ENCODE data around the gene DMXL2.
"Not testable (repeated sequence)": the region's sequence is repeated elsewhere in the genome, so short reads cannot be mapped to it uniquely, and the experiment has no call there.

DMXL2 gene

GRCh38 chr15:51622604-51623370 is at the start of gene DMXL2:
Gene DMXL2, minus strand, starts transcription at chr15:51622771. Its CDS starts 226 bp downstream, at chr15:51622545.
- peaks cover 25 to 38% of the 10 kb centered on the region in 2 donors for H3K4me1 Mint-ChIP-seq
- H3K27me3 Mint-ChIP-seq = peaks cover 17 to 31% of the 10 kb centered on the region in 2 donors
- H3K4me3 Mint-ChIP-seq = peak within 1 kb of the TSS; percentile 92 to 94
- ATAC-seq (replicated peaks) (peak; percentile 43 to 52), DNase-seq (peak; percentile 66)
- H3K9me3 Mint-ChIP-seq = no peaks in the 10 kb centered on the region
- no peaks in the 10 kb centered on the region for H3K36me3 Mint-ChIP-seq
- peak within 1 kb of the TSS; percentile 92 for H3K27ac Mint-ChIP-seq

GRCh38 chr15:51672155-51672687 is 49.6 kb upstream of the DMXL2 start:
- ATAC-seq (replicated peaks) = peak in 1 of 2 donors; percentile 41

GRCh38 chr15:51669381-51669780 is 46.8 kb upstream of the DMXL2 start:
- ATAC-seq (replicated peaks) (no peak), DNase-seq (no peak)
- no peaks in the 10 kb centered on the region for H3K9me3 Mint-ChIP-seq
- H3K36me3 Mint-ChIP-seq = no peaks in the 10 kb centered on the region
- peaks cover 7 to 20% of the 10 kb centered on the region in 2 donors for H3K27me3 Mint-ChIP-seq
- no peak overlapping the region for H3K27ac Mint-ChIP-seq
- peaks cover 5 to 11% of the 10 kb centered on the region in 2 donors for H3K4me1 Mint-ChIP-seq
- no peak overlapping the region for H3K4me3 Mint-ChIP-seq

More at GRCh38 chr15:51672155-51672687, 49.6 kb upstream of the DMXL2 start:
- peaks cover 16 to 28% of the 10 kb centered on the region in 2 donors for H3K27me3 Mint-ChIP-seq
- no peak overlapping the region for H3K27ac Mint-ChIP-seq
- H3K9me3 Mint-ChIP-seq = no peaks in the 10 kb centered on the region
- DNase-seq = no peak
- peaks cover 5 to 11% of the 10 kb centered on the region in 2 donors for H3K4me1 Mint-ChIP-seq
- no peak overlapping the region for H3K4me3 Mint-ChIP-seq
- H3K36me3 Mint-ChIP-seq = no peaks in the 10 kb centered on the region

GRCh38 chr15:51668446-51668845 is 45.9 kb upstream of the DMXL2 start:
- no peak overlapping the region for H3K27ac Mint-ChIP-seq
- DNase-seq (no peak), ATAC-seq (replicated peaks) (no peak)
- peaks cover 5 to 11% of the 10 kb centered on the region in 2 donors for H3K4me1 Mint-ChIP-seq
- H3K27me3 Mint-ChIP-seq = peaks cover 7 to 20% of the 10 kb centered on the region in 2 donors
- H3K36me3 Mint-ChIP-seq = no peaks in the 10 kb centered on the region
- H3K9me3 Mint-ChIP-seq = no peaks in the 10 kb centered on the region
- no peak overlapping the region for H3K4me3 Mint-ChIP-seq

- Mint-ChIP-seq H3K27ac (no peak overlapping the region), H3K27me3 (peaks cover 4 to 20% of the 10 kb centered on the region in 2 donors), H3K9me3 (no peaks in the 10 kb centered on the region), H3K4me3 (no peak overlapping the region), H3K4me1 (peaks cover 4 to 11% of the 10 kb centered on the region in 2 donors), H3K36me3 (no peaks in the 10 kb centered on the region)
- ATAC-seq (replicated peaks) (no peak), DNase-seq (no peak)
Observed at GRCh38 chr15:51667478-51667877, 44.9 kb upstream of the DMXL2 start.

- H3K4me1 Mint-ChIP-seq = no peaks in the 10 kb centered on the region
- no peak overlapping the region for H3K4me3 Mint-ChIP-seq
- no peaks in the 10 kb centered on the region for H3K9me3 Mint-ChIP-seq
- H3K36me3 Mint-ChIP-seq = no peaks in the 10 kb centered on the region
- H3K27ac Mint-ChIP-seq = no peak overlapping the region
- DNase-seq (no peak), ATAC-seq (replicated peaks) (no peak)
- no peaks in the 10 kb centered on the region for H3K27me3 Mint-ChIP-seq
Observed at GRCh38 chr15:51661072-51661471, 38.5 kb upstream of the DMXL2 start.

GRCh38 chr15:51658664-51659063 is 36.1 kb upstream of the DMXL2 start:
- H3K9me3 Mint-ChIP-seq = no peaks in the 10 kb centered on the region
- no peak overlapping the region for H3K27ac Mint-ChIP-seq
- no peak overlapping the region for H3K4me3 Mint-ChIP-seq
- ATAC-seq (replicated peaks) (no peak), DNase-seq (no peak)
- no peaks in the 10 kb centered on the region for H3K27me3 Mint-ChIP-seq
- no peaks in the 10 kb centered on the region for H3K36me3 Mint-ChIP-seq
- no peaks in the 10 kb centered on the region for H3K4me1 Mint-ChIP-seq

- H3K36me3 Mint-ChIP-seq; H3K9me3 Mint-ChIP-seq; DNase-seq; H3K4me1 Mint-ChIP-seq; H3K27ac Mint-ChIP-seq; ATAC-seq (replicated peaks); H3K4me3 Mint-ChIP-seq; H3K27me3 Mint-ChIP-seq: not testable (repeated sequence)
Observed at GRCh38 chr15:51655401-51656057, 33.0 kb upstream of the DMXL2 start.

GRCh38 chr15:51652084-51652668 is 29.6 kb upstream of the DMXL2 start:
- no peaks in the 10 kb centered on the region for H3K9me3 Mint-ChIP-seq
- no peak overlapping the region for H3K4me3 Mint-ChIP-seq
- ATAC-seq (replicated peaks) (no peak), DNase-seq (no peak)
- peaks cover 0 to 5% of the 10 kb centered on the region in 2 donors for H3K27me3 Mint-ChIP-seq
- H3K36me3 Mint-ChIP-seq = no peaks in the 10 kb centered on the region
- peaks cover 4 to 8% of the 10 kb centered on the region in 2 donors for H3K4me1 Mint-ChIP-seq
- H3K27ac Mint-ChIP-seq = no peak overlapping the region

GRCh38 chr15:51649659-51650521 is 27.3 kb upstream of the DMXL2 start:
- no peak overlapping the region for H3K27ac Mint-ChIP-seq
- ATAC-seq (replicated peaks) (peak; percentile 86 to 95), DNase-seq (peak; percentile 44)
- no peaks in the 10 kb centered on the region for H3K36me3 Mint-ChIP-seq
- H3K9me3 Mint-ChIP-seq = no peaks in the 10 kb centered on the region
- H3K27me3 Mint-ChIP-seq = peaks cover 0 to 5% of the 10 kb centered on the region in 2 donors
- peaks cover 5 to 11% of the 10 kb centered on the region in 2 donors for H3K4me1 Mint-ChIP-seq
- no peak overlapping the region for H3K4me3 Mint-ChIP-seq

- ATAC-seq (replicated peaks); H3K27me3 Mint-ChIP-seq; H3K9me3 Mint-ChIP-seq; H3K36me3 Mint-ChIP-seq; H3K27ac Mint-ChIP-seq; H3K4me3 Mint-ChIP-seq; DNase-seq: not testable (repeated sequence)
- H3K4me1 Mint-ChIP-seq = peaks cover 5 to 11% of the 10 kb centered on the region in 2 donors
Observed at GRCh38 chr15:51648643-51649042, 26.1 kb upstream of the DMXL2 start.

- not testable (repeated sequence) for H3K9me3 Mint-ChIP-seq; H3K27me3 Mint-ChIP-seq; H3K36me3 Mint-ChIP-seq; H3K27ac Mint-ChIP-seq; ATAC-seq (replicated peaks); DNase-seq; H3K4me3 Mint-ChIP-seq
- H3K4me1 Mint-ChIP-seq = peaks cover 5 to 11% of the 10 kb centered on the region in 2 donors
Observed at GRCh38 chr15:51648101-51648500, 25.5 kb upstream of the DMXL2 start.

GRCh38 chr15:51647128-51647562 is 24.6 kb upstream of the DMXL2 start:
- no peak overlapping the region for H3K4me3 Mint-ChIP-seq
- H3K4me1 Mint-ChIP-seq = peaks cover 5 to 11% of the 10 kb centered on the region in 2 donors
- no peaks in the 10 kb centered on the region for H3K36me3 Mint-ChIP-seq
- no peak overlapping the region for H3K27ac Mint-ChIP-seq
- no peaks in the 10 kb centered on the region for H3K9me3 Mint-ChIP-seq
- peak in 1 of 2 donors; percentile 31 for ATAC-seq (replicated peaks)
- peaks cover 0 to 5% of the 10 kb centered on the region in 2 donors for H3K27me3 Mint-ChIP-seq
- no peak for DNase-seq

Measured in stimulated activated naive B cell treated with anti-CD40 and anti-IgM and Interleukin-4, amounts not matched to agents 10 μg/mL and 1 μg/mL and 100 μg/mL, for 72 hours (primary cell).